SJCRH30 (cell line): ENCODE measurements around the gene KATNBL1. TPM values are rescaled to one million over a fixed set of nuclear protein-coding genes. Genes with fewer than 3 reads are reported as not detected.

ENCODE experiments used
- DNase-seq, 2 experiments: peaks; one replicate each; pipeline ENCODE4 v3.0.0-alpha.2; 2015 to 2020
- H3K27ac ChIP-seq: fragments of 250-450 bp; sonication (Bioruptor Pico); 2 replicates; pipeline ENCODE4 v1.5.1; 2020; ENCODE audit warnings: mild to moderate bottlenecking, moderate library complexity
- H3K27me3 ChIP-seq: fragments of 250-450 bp; sonication (Bioruptor Pico); 2 replicates; pipeline ENCODE4 v1.5.1; 2020; ENCODE audit warnings: mild to moderate bottlenecking, moderate library complexity
- H3K36me3 ChIP-seq: fragments of 250-450 bp; sonication (Bioruptor Pico); 2 replicates; pipeline ENCODE4 v1.5.1; 2020; ENCODE audit warnings: mild to moderate bottlenecking, moderate library complexity
- H3K4me1 ChIP-seq: fragments of 250-450 bp; sonication (Bioruptor Pico); 2 replicates; pipeline ENCODE4 v1.5.1; 2020; ENCODE audit warnings: mild to moderate bottlenecking, moderate library complexity
- H3K4me3 ChIP-seq: fragments of 250-450 bp; sonication (Bioruptor Pico); 2 replicates; pipeline ENCODE4 v1.5.1; 2020; ENCODE audit warnings: mild to moderate bottlenecking, moderate library complexity
- H3K9me3 ChIP-seq: fragments of 250-450 bp; sonication (Bioruptor Pico); replicated peaks from 2 replicates; pipeline ENCODE4 v1.5.1; 2020; ENCODE audit warnings: mild to moderate bottlenecking, moderate library complexity
- total RNA-seq: library from RNA; depleted of rRNA; stranded (reverse); fragments of >200 nt; shearing (Covaris generic); gene quantifications from 2 replicates; pipeline ENCODE4 v1.2.3, GENCODE V29; 2014; rRNA removed

Gene KATNBL1
- 35.5 and 37.4 TPM in 2 replicates for total RNA-seq

- Histone ChIP-seq H3K9me3 (no peaks in the 10 kb centered on the region), H3K4me1 (peaks cover 4% of the 10 kb centered on the region; the same call in 1 of the 2 replicates), H3K36me3 (no peaks in the 10 kb centered on the region; the same call in 1 of the 2 replicates), H3K4me3 (peak within 1 kb of the TSS; percentile 68), H3K27ac (peak within 1 kb of the TSS; percentile 63), H3K27me3 (0 out of 2 replicates have a peak, but pooled peaks cover 1% of the 10 kb centered on the region)
- DNase-seq = peak; percentile 96 to 98
Measured at GRCh38 chr15:34209421-34210282, at the start of gene KATNBL1. KATNBL1 (minus strand) TSS chr15:34210096; CDS start chr15:34163676, 46,420 bp downstream.

- Histone ChIP-seq H3K27ac (no peak overlapping the region), H3K36me3 (no peaks in the 10 kb centered on the region; the same call in 1 of the 2 replicates), H3K4me3 (no peak overlapping the region), H3K4me1 (no peaks in the 10 kb centered on the region), H3K27me3 (no peaks in the 10 kb centered on the region), H3K9me3 (no peaks in the 10 kb centered on the region)
- DNase-seq = no peak
Measured at GRCh38 chr15:34259566-34259965, 49.7 kb upstream of the KATNBL1 start.

- H3K4me3 ChIP-seq = no peak overlapping the region
- H3K27me3 ChIP-seq = no peaks in the 10 kb centered on the region
- H3K4me1 ChIP-seq = no peaks in the 10 kb centered on the region
- no peak for DNase-seq
- H3K9me3 ChIP-seq = no peaks in the 10 kb centered on the region
- H3K27ac ChIP-seq = no peak overlapping the region
- H3K36me3 ChIP-seq = peaks cover under 1% of the 10 kb centered on the region; the same call in 1 of the 2 replicates
Measured at GRCh38 chr15:34258151-34258550, 48.3 kb upstream of the KATNBL1 start.

- Histone ChIP-seq H3K27ac (no peak overlapping the region), H3K36me3 (peaks cover 2% of the 10 kb centered on the region), H3K9me3 (no peaks in the 10 kb centered on the region), H3K4me3 (no peak overlapping the region), H3K27me3 (no peaks in the 10 kb centered on the region), H3K4me1 (no peaks in the 10 kb centered on the region)
- DNase-seq = no peak
Measured at GRCh38 chr15:34252545-34252944, 42.6 kb upstream of the KATNBL1 start.

GRCh38 chr15:34248190-34248589 lies 38.3 kb upstream of the KATNBL1 start:
- Histone ChIP-seq H3K27me3 (no peaks in the 10 kb centered on the region), H3K9me3 (no peaks in the 10 kb centered on the region), H3K4me1 (no peaks in the 10 kb centered on the region), H3K36me3 (peaks cover 2% of the 10 kb centered on the region; the same call in 1 of the 2 replicates), H3K27ac (no peak overlapping the region), H3K4me3 (no peak overlapping the region)
- DNase-seq = no peak

GRCh38 chr15:34246276-34246976 lies 36.5 kb upstream of the KATNBL1 start:
- no peak overlapping the region for H3K27ac ChIP-seq

GRCh38 chr15:34243226-34243625 lies 33.3 kb upstream of the KATNBL1 start:
- H3K9me3 ChIP-seq = no peaks in the 10 kb centered on the region
- no peak for DNase-seq
- no peaks in the 10 kb centered on the region for H3K36me3 ChIP-seq
- no peak overlapping the region for H3K27ac ChIP-seq
- H3K27me3 ChIP-seq = no peaks in the 10 kb centered on the region
- no peaks in the 10 kb centered on the region for H3K4me1 ChIP-seq
- no peak overlapping the region for H3K4me3 ChIP-seq

More at GRCh38 chr15:34246276-34246976, 36.5 kb upstream of the KATNBL1 start:
- H3K9me3 ChIP-seq = no peaks in the 10 kb centered on the region
- no peaks in the 10 kb centered on the region for H3K27me3 ChIP-seq
- DNase-seq = no peak
- no peaks in the 10 kb centered on the region for H3K36me3 ChIP-seq
- no peak overlapping the region for H3K4me3 ChIP-seq
- no peaks in the 10 kb centered on the region for H3K4me1 ChIP-seq

- Histone ChIP-seq H3K36me3 (0 out of 2 replicates have a peak, but pooled peaks cover 3% of the 10 kb centered on the region), H3K4me3 (no peak overlapping the region), H3K9me3 (no peaks in the 10 kb centered on the region), H3K4me1 (no peaks in the 10 kb centered on the region), H3K27ac (no peak overlapping the region), H3K27me3 (no peaks in the 10 kb centered on the region)
- DNase-seq = no peak
Measured at GRCh38 chr15:34242331-34242710, 32.4 kb upstream of the KATNBL1 start.

GRCh38 chr15:34241376-34242330 lies 31.8 kb upstream of the KATNBL1 start:
- Histone ChIP-seq H3K27me3 (no peaks in the 10 kb centered on the region), H3K9me3 (no peaks in the 10 kb centered on the region), H3K27ac (no peak overlapping the region), H3K4me3 (no peak overlapping the region), H3K4me1 (no peaks in the 10 kb centered on the region), H3K36me3 (0 out of 2 replicates have a peak, but pooled peaks cover 3% of the 10 kb centered on the region)
- peak in 1 of 2 experiments; percentile 46 for DNase-seq

- Histone ChIP-seq H3K9me3 (no peaks in the 10 kb centered on the region), H3K36me3 (peaks cover 3% of the 10 kb centered on the region; the same call in 1 of the 2 replicates), H3K4me1 (no peaks in the 10 kb centered on the region), H3K4me3 (no peak overlapping the region), H3K27ac (no peak overlapping the region), H3K27me3 (no peaks in the 10 kb centered on the region)
- no peak for DNase-seq
Measured at GRCh38 chr15:34240537-34240936, 30.6 kb upstream of the KATNBL1 start.

- DNase-seq = no peak
- H3K9me3 ChIP-seq = no peaks in the 10 kb centered on the region
- H3K4me3 ChIP-seq = no peak overlapping the region
- peaks cover 3% of the 10 kb centered on the region; the same call in 1 of the 2 replicates for H3K36me3 ChIP-seq
- H3K27me3 ChIP-seq = no peaks in the 10 kb centered on the region
- no peak overlapping the region for H3K27ac ChIP-seq
- no peaks in the 10 kb centered on the region for H3K4me1 ChIP-seq
Measured at GRCh38 chr15:34239151-34239808, 29.4 kb upstream of the KATNBL1 start.

GRCh38 chr15:34233614-34234013 lies 23.7 kb upstream of the KATNBL1 start:
- Histone ChIP-seq H3K4me3 (no peak overlapping the region), H3K27ac (no peak overlapping the region), H3K9me3 (no peaks in the 10 kb centered on the region), H3K36me3 (peaks cover 26% of the 10 kb centered on the region), H3K27me3 (no peaks in the 10 kb centered on the region), H3K4me1 (no peaks in the 10 kb centered on the region)
- DNase-seq = no peak

GRCh38 chr15:34223904-34224596 lies 14.2 kb upstream of the KATNBL1 start:
- H3K4me3 ChIP-seq = peak overlapping the region; percentile 77
- peaks cover 6% of the 10 kb centered on the region for H3K36me3 ChIP-seq
- H3K27ac ChIP-seq = peak overlapping the region; percentile 87
- no peaks in the 10 kb centered on the region for H3K27me3 ChIP-seq
- DNase-seq = peak in 1 of 2 experiments; percentile 5
- no peaks in the 10 kb centered on the region for H3K4me1 ChIP-seq
- no peaks in the 10 kb centered on the region for H3K9me3 ChIP-seq
